BLaER1 (cell line): ENCODE results near the gene BARX1.

ENCODE experiments used
- H3K27ac ChIP-seq: shearing (Covaris generic); formaldehyde crosslinking; 2 replicates; pipeline ENCODE4 v1.8.1; 2022
- H3K27me3 ChIP-seq: shearing (Covaris generic); formaldehyde crosslinking; 2 replicates; pipeline ENCODE4 v1.8.1; 2022
- H3K36me3 ChIP-seq: shearing (Covaris generic); formaldehyde crosslinking; 2 replicates; pipeline ENCODE4 v1.8.1; 2022
- H3K4me1 ChIP-seq: shearing (Covaris generic); formaldehyde crosslinking; 2 replicates; pipeline ENCODE4 v1.8.1; 2022
- H3K4me2 ChIP-seq: shearing (Covaris generic); formaldehyde crosslinking; 2 replicates; pipeline ENCODE4 v1.8.1; 2022
- H3K4me3 ChIP-seq: shearing (Covaris generic); formaldehyde crosslinking; 2 replicates; pipeline ENCODE4 v1.8.1; 2022
- H3K9ac ChIP-seq: shearing (Covaris generic); formaldehyde crosslinking; 2 replicates; pipeline ENCODE4 v1.8.1; 2022
- H3K9me3 ChIP-seq: shearing (Covaris generic); formaldehyde crosslinking; 2 replicates; pipeline ENCODE4 v1.8.1; 2022
- H4K20me1 ChIP-seq: shearing (Covaris generic); formaldehyde crosslinking; 2 replicates; pipeline ENCODE4 v1.8.1; 2022
- Cebpa-rat ChIP-seq: shearing (Covaris generic); IDR thresholded peaks from 2 replicates; pipeline ENCODE4 v1.8.1; 2022

BARX1 gene

DNA sequence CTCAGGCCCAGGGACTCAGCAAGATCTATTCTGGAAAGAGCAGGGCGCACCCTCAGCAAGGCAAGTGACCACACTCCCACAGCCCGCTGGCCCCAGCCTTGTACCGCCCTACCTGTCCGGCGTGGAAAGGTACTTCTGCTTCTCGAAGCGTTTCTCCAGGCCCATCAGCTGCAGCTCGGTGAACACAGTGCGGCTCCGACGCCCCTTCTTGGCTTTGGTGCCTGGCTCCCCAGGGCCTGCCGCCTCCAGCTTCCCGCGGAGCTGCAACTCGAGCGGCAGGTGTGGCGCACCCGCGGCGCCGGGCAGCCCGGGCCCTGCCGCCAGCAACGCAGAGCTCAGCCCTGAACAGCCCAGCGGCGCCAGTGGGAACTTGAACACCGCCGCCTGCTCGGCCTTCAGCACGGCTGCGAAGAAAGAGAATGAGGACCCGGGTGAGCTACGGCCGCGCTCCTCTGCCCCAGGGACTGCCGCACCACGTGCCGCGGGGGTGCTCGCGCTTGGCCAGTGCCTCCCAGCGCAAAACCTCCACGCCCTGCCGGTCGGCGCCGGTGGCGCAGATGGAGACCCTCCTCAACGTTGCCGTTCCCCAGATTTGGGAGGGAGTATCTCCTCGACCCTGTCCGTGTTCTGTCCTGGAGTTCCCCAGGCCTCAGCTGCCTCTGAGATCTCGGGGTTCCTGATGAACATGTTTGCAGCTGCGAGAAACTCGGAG is 2.2 kb downstream of the BARX1 start:
- H3K9ac ChIP-seq, result no peak overlapping the region
- peaks cover 100% of the 10 kb centered on the region for H3K27me3 ChIP-seq
- H3K36me3 ChIP-seq, result no peaks in the 10 kb centered on the region
- peaks cover 18% of the 10 kb centered on the region for H3K9me3 ChIP-seq
- H3K27ac ChIP-seq, result no peak overlapping the region
- peak overlapping the region; percentile 46 for H3K4me2 ChIP-seq
- peaks cover 75% of the 10 kb centered on the region for H3K4me1 ChIP-seq
- peaks cover 93% of the 10 kb centered on the region for H4K20me1 ChIP-seq
- TF ChIP-seq Cebpa-rat, result no peak
- H3K4me3 ChIP-seq, result peak overlapping the region; percentile 45

DNA sequence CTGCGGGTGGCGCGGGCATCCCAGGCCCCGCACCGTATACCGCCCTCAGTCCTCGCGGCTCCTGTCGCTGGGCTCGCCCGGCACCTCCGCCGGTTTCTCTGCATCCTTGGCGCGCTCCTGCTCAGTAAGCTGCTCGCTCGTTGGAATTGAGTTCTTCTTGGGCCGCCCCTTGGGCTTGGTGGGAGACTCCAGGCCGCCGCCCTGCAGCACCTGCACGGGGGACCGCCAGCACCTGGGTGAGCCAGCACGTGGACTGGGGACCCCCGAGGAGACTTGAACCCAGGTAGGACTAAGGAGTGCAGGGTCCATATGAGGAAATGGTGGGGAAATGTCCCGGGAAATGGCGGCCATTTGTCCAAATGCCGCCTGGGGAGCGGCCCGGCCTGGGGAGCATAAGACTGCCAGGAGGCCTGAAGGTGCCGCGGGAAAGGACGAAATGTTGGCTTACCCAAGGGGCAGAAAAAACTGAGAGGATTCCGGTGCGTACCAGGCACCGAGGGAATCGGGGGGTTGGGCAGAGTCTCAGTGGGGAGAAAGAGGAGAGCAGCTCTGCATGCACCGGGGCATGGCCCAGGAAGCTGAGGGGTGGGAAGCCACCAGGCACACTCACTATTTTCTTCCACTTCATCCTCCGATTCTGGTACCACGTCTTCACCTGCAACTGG is 2.9 kb downstream of the BARX1 start:
- Histone ChIP-seq H3K4me3 (no peak overlapping the region), H3K9me3 (peaks cover 18% of the 10 kb centered on the region), H3K9ac (no peak overlapping the region), H3K27ac (no peak overlapping the region), H4K20me1 (peaks cover 88% of the 10 kb centered on the region), H3K4me1 (peaks cover 73% of the 10 kb centered on the region), H3K4me2 (peak overlapping the region; percentile 81; the same call in 1 of the 2 replicates), H3K36me3 (no peaks in the 10 kb centered on the region), H3K27me3 (peaks cover 100% of the 10 kb centered on the region)
- TF ChIP-seq Cebpa-rat, result no peak

DNA sequence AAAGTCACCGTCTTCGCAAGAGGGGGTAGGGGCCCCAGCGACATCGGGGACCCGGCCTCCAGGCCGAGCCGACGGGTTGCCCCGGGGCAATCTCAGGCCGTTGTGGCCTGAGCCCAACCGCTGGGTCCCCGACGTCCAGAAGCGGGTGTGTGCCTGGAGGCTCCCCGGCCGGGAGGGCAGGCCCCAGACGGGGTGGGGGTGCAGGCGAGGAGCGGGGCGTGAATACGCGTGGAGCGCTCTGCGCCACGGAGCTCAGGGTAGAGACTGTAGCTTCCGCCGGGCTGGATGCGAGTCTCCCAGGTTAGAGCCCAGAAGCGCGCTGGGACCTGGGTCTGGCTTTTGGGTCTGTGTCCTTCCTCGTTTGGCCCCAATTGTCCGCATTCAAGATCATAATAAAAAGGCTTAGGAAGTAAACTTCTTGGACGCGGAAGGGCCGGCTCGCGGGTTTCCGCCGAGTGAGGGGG is 3.5 kb downstream of the BARX1 start:
- Histone ChIP-seq H3K4me1 (peaks cover 70% of the 10 kb centered on the region), H3K4me3 (peak overlapping the region; percentile 41; the same call in 1 of the 2 replicates)
- TF ChIP-seq Cebpa-rat, result no peak

GRCh38 chr9:93950619-93951601 is 4.2 kb downstream of the BARX1 start:
- peaks cover 80% of the 10 kb centered on the region for H4K20me1 ChIP-seq
- no peak overlapping the region for H3K9ac ChIP-seq
- H3K9me3 ChIP-seq, result peaks cover 18% of the 10 kb centered on the region
- peak overlapping the region; percentile 81 for H3K4me2 ChIP-seq
- H3K4me3 ChIP-seq, result peak overlapping the region; percentile 45
- H3K27me3 ChIP-seq, result peaks cover 100% of the 10 kb centered on the region
- peaks cover 63% of the 10 kb centered on the region for H3K4me1 ChIP-seq
- TF ChIP-seq Cebpa-rat, result no peak
- no peaks in the 10 kb centered on the region for H3K36me3 ChIP-seq
- H3K27ac ChIP-seq, result no peak overlapping the region

More for the DNA sequence above, 3.5 kb downstream of the BARX1 start:
- H3K9ac ChIP-seq, result no peak overlapping the region
- peaks cover 18% of the 10 kb centered on the region for H3K9me3 ChIP-seq
- no peaks in the 10 kb centered on the region for H3K36me3 ChIP-seq
- H3K4me2 ChIP-seq, result peak overlapping the region; percentile 81
- H3K27ac ChIP-seq, result no peak overlapping the region
- H3K27me3 ChIP-seq, result peaks cover 100% of the 10 kb centered on the region
- H4K20me1 ChIP-seq, result peaks cover 82% of the 10 kb centered on the region

DNA sequence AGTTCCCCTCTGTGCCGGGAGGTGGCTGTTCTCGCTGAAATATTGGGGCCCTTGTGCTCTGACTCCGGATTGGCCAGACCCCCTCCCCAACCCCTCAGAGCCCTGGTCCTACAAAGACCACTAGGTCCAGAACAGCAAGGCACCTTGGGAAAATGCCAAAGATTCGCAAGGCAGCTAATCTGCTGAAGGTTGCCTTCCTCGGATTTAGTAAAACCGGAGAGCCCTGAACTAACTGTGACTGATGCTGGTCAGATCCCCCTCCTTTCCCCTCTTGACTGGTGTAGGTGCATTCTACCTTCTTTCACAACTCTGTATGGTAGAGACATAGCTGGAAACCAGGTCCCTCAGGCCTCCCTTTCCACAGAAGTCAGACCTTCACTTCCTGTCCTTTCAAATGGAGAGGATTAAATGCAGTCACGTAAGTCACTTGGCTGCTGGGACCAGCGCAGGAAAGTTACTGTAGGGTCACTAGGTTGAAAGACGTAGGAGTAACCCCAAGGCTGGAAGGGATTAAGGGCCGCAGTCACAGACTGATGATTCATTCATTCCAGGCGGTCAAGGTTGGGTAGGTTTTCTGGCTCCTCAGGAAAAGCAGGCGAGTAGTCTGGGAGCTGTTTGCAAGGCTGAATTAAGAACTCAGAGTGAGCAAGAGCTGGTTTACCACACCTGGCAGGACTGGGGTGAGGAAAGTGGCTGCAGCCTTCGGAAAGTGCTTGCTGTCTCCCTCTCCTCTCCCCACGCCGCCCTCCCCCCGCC is 5.3 kb downstream of the BARX1 start:
- Histone ChIP-seq H3K4me1 (peaks cover 60% of the 10 kb centered on the region), H3K36me3 (no peaks in the 10 kb centered on the region), H3K4me3 (no peak overlapping the region), H3K9me3 (peaks cover 18% of the 10 kb centered on the region), H4K20me1 (peaks cover 78% of the 10 kb centered on the region), H3K9ac (no peak overlapping the region), H3K4me2 (no peak overlapping the region), H3K27me3 (peaks cover 100% of the 10 kb centered on the region), H3K27ac (no peak overlapping the region)
- no peak for TF ChIP-seq Cebpa-rat

DNA sequence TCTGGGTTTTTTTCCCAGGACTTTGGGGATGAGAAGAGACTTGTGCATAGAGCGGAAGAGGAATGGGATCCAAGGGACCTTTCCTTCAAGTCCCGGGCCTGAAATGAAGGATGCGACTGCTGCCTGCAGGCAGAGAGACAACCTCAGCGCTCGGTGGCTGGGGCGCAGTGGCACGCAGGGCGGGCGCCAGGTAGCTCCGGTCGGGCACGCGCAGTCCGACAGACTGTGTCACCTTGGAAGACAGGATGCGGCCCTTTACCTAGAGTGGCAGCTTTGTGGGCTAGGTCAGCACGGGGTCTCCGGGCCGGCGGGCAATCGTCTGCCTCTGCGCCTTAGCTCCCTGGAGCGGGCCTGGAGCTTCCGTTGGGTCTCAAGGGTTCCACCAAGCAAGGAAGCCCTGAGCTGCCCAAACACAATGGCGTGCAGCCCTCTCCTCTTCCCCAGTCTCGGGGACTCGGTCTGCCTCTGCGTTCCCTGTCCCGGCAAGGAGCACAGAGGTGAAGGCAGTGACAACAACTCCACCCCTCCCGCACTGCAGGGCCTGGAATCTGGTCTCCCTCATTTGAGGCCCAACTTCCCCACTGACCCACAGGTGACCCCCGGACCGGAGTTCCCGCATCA is 6.0 kb downstream of the BARX1 start:
- H3K4me1 ChIP-seq, result peaks cover 53% of the 10 kb centered on the region

DNA sequence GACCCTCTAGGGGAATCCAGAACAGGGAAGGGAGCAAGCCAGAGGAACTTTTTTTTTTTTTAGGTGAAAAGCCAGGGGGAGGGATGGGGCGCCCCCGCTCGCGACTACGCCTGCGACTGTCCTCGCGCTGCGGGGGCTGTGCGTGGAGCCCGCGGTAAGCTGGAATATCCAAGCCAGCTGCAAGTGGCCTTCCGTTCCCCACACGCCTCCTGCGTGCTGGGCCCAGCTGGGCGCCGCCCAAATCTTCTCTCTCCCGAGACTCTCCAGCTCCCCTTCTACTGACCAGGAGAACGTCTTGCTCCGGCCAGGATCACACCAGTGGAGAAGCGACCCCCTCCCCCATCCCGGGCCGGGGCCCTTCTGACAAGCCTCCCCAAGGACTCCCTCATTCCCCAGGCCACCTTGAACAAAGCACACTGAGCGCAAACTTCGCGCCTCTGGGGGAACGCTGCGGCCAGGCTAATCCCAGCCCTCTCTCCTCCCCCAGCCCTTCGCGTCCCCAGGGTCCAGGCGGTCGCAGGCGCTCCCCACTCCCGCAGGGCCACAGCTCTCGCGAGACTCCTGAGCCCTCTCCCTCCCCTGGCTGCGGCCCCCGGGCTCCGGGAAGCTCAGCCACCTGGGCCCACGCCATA is 6.6 kb downstream of the BARX1 start:
- peaks cover 100% of the 10 kb centered on the region for H3K27me3 ChIP-seq
- peak overlapping the region; percentile 34 for H3K4me3 ChIP-seq
- no peak overlapping the region for H3K9ac ChIP-seq
- H3K27ac ChIP-seq, result no peak overlapping the region
- H3K4me2 ChIP-seq, result peak overlapping the region; percentile 54
- H3K36me3 ChIP-seq, result no peaks in the 10 kb centered on the region
- peaks cover 70% of the 10 kb centered on the region for H4K20me1 ChIP-seq
- H3K9me3 ChIP-seq, result peaks cover 18% of the 10 kb centered on the region
- TF ChIP-seq Cebpa-rat, result no peak
- H3K4me1 ChIP-seq, result peaks cover 50% of the 10 kb centered on the region

More for the DNA sequence above, 6.0 kb downstream of the BARX1 start:
- Histone ChIP-seq H3K4me2 (peak overlapping the region; percentile 54), H3K36me3 (no peaks in the 10 kb centered on the region), H4K20me1 (peaks cover 76% of the 10 kb centered on the region), H3K9ac (no peak overlapping the region), H3K27ac (no peak overlapping the region), H3K4me3 (peak overlapping the region; percentile 34), H3K27me3 (peaks cover 100% of the 10 kb centered on the region), H3K9me3 (peaks cover 18% of the 10 kb centered on the region)
- TF ChIP-seq Cebpa-rat, result no peak

DNA sequence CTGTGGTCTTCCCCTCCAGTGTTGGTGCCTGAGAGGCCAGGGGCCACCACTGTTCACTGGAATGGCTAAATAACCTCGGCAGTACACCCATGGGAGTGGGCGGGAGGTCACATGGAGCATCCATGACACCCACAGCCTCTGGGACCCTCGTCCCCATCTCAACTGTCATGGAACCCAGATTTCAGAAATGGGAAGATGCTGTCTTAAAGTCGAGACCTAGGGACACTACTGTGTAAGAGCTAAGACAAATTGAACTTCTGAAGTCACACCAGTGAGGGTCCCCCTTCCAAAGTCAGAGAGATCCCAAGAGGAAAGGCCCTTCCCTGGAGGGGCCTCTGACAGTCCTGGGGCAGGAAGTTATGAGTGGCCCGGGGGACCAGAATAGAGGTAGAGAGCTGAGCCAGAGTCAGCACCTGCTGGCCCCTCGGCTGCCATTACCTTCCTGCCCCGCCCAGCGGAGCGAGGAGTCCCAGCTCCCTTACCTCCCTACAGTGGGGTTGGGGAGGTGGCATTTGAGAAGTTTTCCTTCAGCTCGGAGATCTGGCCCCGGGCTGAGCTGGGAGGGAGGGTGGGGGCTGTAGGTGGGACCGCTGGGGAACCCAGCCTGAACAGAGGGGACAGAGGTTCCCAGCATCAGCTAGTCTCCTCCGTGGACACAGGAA is 7.6 kb downstream of the BARX1 start:
- H3K27me3 ChIP-seq, result peaks cover 100% of the 10 kb centered on the region
- no peak for TF ChIP-seq Cebpa-rat

More for the DNA sequence above, 7.6 kb downstream of the BARX1 start:
- H3K4me3 ChIP-seq, result no peak overlapping the region
- H3K9ac ChIP-seq, result no peak overlapping the region
- no peak overlapping the region for H3K4me2 ChIP-seq
- no peak overlapping the region for H3K27ac ChIP-seq
- H3K9me3 ChIP-seq, result peaks cover 18% of the 10 kb centered on the region
- H3K4me1 ChIP-seq, result peaks cover 40% of the 10 kb centered on the region
- H4K20me1 ChIP-seq, result peaks cover 60% of the 10 kb centered on the region
- no peaks in the 10 kb centered on the region for H3K36me3 ChIP-seq
